A673 (cell line): ENCODE results near the gene GPX4. TPM values are rescaled to one million over a fixed set of nuclear protein-coding genes. Genes with fewer than 3 reads are reported as not detected.
A peak's percentile ranks its signal among the peaks of the same experiment; 100 is the strongest.

Source experiments
- BruUV-seq: library from RNA; stranded (reverse); fragments of 400-500 nt; replicated peaks from 2 replicates; lab custom pipeline; 2021; lab: Mats Ljungman, UMichigan
- CTCF ChIA-PET: fragments of 300-600 bp; sonication (Branson Sonifier 250); formaldehyde crosslinking; loops from one replicate; lab custom pipeline; 2022; ENCODE audit warnings: antibody characterized with exemption; lab: Charles Lee
- POLR2A ChIA-PET: fragments of 300-600 bp; sonication (Branson Sonifier 250); formaldehyde crosslinking; loops from one replicate; lab custom pipeline; 2022; ENCODE audit warnings: antibody characterized with exemption; ENCODE audit not compliant: low non-redundant PET; lab: Charles Lee
- DNase-seq: peaks from one replicate; pipeline ENCODE4 v3.0.0-alpha.2; 2015; ENCODE audit warnings: low spot score
- H3K27ac ChIP-seq: fragments of 200-600 bp; sonication (generic); 2 replicates; pipeline ENCODE4 v1.5.1; 2016; ENCODE audit warnings: mixed run types, low read depth, mild to moderate bottlenecking, mixed read lengths, antibody characterized with exemption, low read length; ENCODE audit not compliant: poor library complexity, severe bottlenecking
- H3K27me3 ChIP-seq: fragments of 200-600 bp; sonication (generic); replicated peaks from 2 replicates; pipeline ENCODE4 v1.6.1; 2017; ENCODE audit warnings: mixed run types, low read depth, mild to moderate bottlenecking, mixed read lengths, antibody characterized with exemption, low read length; ENCODE audit not compliant: insufficient read depth, poor library complexity
- H3K36me3 ChIP-seq: fragments of 200-600 bp; sonication (generic); 2 replicates; pipeline ENCODE4 v1.6.1; 2016; ENCODE audit warnings: mixed run types, mild to moderate bottlenecking, mixed read lengths, antibody characterized with exemption, low read length; ENCODE audit not compliant: insufficient read depth, poor library complexity, severe bottlenecking
- H3K4me1 ChIP-seq: fragments of 200-600 bp; sonication (generic); 2 replicates; pipeline ENCODE4 v1.6.1; 2017; ENCODE audit warnings: mixed run types, mild to moderate bottlenecking, mixed read lengths, antibody characterized with exemption, low read length; ENCODE audit not compliant: insufficient read depth, poor library complexity, severe bottlenecking
- H3K4me3 ChIP-seq: fragments of 200-600 bp; sonication (generic); 2 replicates; pipeline ENCODE4 v1.5.1; 2016; ENCODE audit warnings: low read depth, mixed run types, mild to moderate bottlenecking, mixed read lengths, low read length; ENCODE audit not compliant: poor library complexity, severe bottlenecking
- H3K9me3 ChIP-seq: fragments of 200-600 bp; sonication (generic); 2 replicates; pipeline ENCODE4 v1.6.1; 2016; ENCODE audit warnings: mixed run types, low read depth, mild to moderate bottlenecking, mixed read lengths, antibody characterized with exemption, low read length; ENCODE audit not compliant: poor library complexity, severe bottlenecking
- EZH2 ChIP-seq: fragments of 200-600 bp; sonication (generic); IDR thresholded peaks from 2 replicates; pipeline ENCODE4 v1.6.1; 2017; ENCODE audit warnings: borderline replicate concordance, low read depth, mild to moderate bottlenecking, mixed read lengths, antibody characterized with exemption, low read length; ENCODE audit not compliant: poor library complexity, severe bottlenecking
- intact Hi-C: fragments of 100-400 bp; cut with micrococcal nuclease; formaldehyde crosslinking; loops from one replicate; pipeline ENCODE4 v1.10.0; 2022; ENCODE audit not compliant: unreplicated experiment
- total RNA-seq: library from RNA; stranded (reverse); gene quantifications from 2 replicates; pipeline ENCODE4 v1.2.3, GENCODE V29; 2021
- TF ChIP-seq, protein P1 (sequence below): fragments of 300-800, 200-600 bp; sonication (generic); conservative IDR thresholded peaks from 2 replicates; pipeline ENCODE4 v1.5.1; 2017; ENCODE audit warnings: low read depth, mild to moderate bottlenecking, antibody characterized with exemption, low read length, moderate library complexity, mixed read lengths

Gene GPX4
- total RNA-seq, 1 experiment from 2014 or later = 368 TPM

- no peak for DNase-seq
- Histone ChIP-seq H3K4me1 (peaks cover 13% of the 10 kb centered on the region), H3K27ac (no peak overlapping the region), H3K9me3 (no peaks in the 10 kb centered on the region), H3K27me3 (no peaks in the 10 kb centered on the region), H3K4me3 (no peak overlapping the region), H3K36me3 (peaks cover 52% of the 10 kb centered on the region)
- TF ChIP-seq, protein P1, sequence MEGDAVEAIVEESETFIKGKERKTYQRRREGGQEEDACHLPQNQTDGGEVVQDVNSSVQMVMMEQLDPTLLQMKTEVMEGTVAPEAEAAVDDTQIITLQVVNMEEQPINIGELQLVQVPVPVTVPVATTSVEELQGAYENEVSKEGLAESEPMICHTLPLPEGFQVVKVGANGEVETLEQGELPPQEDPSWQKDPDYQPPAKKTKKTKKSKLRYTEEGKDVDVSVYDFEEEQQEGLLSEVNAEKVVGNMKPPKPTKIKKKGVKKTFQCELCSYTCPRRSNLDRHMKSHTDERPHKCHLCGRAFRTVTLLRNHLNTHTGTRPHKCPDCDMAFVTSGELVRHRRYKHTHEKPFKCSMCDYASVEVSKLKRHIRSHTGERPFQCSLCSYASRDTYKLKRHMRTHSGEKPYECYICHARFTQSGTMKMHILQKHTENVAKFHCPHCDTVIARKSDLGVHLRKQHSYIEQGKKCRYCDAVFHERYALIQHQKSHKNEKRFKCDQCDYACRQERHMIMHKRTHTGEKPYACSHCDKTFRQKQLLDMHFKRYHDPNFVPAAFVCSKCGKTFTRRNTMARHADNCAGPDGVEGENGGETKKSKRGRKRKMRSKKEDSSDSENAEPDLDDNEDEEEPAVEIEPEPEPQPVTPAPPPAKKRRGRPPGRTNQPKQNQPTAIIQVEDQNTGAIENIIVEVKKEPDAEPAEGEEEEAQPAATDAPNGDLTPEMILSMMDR = no peak
- TF ChIP-seq EZH2 = no peak
- ChIA-PET CTCF (no interaction called here), POLR2A (no interaction called here)
- no TSS peak for BruUV-seq
- intact Hi-C loops = no loop called here
Measured at GRCh38 chr19:1091544-1092175, 12.1 kb upstream of the GPX4 start.

GRCh38 chr19:1093330-1093729 is 10.5 kb upstream of the GPX4 start:
- peaks cover 13% of the 10 kb centered on the region for H3K4me1 ChIP-seq
- peaks cover 44% of the 10 kb centered on the region for H3K36me3 ChIP-seq
- ChIA-PET POLR2A (interaction anchor here (0.6 kb wide), 1 partner anchor 16 kb away, joined by 4 read pairs; no protein-coding TSS in a partner anchor), CTCF (no interaction called here)
- DNase-seq = no peak
- no TSS peak for BruUV-seq
- no peaks in the 10 kb centered on the region for H3K9me3 ChIP-seq
- no peaks in the 10 kb centered on the region for H3K27me3 ChIP-seq
- peak overlapping the region; percentile 87 for H3K27ac ChIP-seq
- intact Hi-C loops = no loop called here
- H3K4me3 ChIP-seq = peak overlapping the region; percentile 99
- no peak for TF ChIP-seq EZH2
- TF ChIP-seq, protein P1 = no peak

- BruUV-seq = no TSS peak
- no peak for TF ChIP-seq EZH2
- TF ChIP-seq, protein P1 = no peak
- peaks cover 37% of the 10 kb centered on the region for H3K36me3 ChIP-seq
- no peaks in the 10 kb centered on the region for H3K9me3 ChIP-seq
- H3K27me3 ChIP-seq = no peaks in the 10 kb centered on the region
- H3K27ac ChIP-seq = peak overlapping the region; percentile 87
- peaks cover 13% of the 10 kb centered on the region for H3K4me1 ChIP-seq
- ChIA-PET POLR2A (interaction anchor here (0.6 to 0.7 kb wide), 2 partner anchors 15 to 39 kb away, joined by 4 to 6 read pairs; no protein-coding TSS in a partner anchor), CTCF (no interaction called here)
- intact Hi-C loops = no loop called here
- no peak for DNase-seq
- H3K4me3 ChIP-seq = peak overlapping the region; percentile 99
Measured at GRCh38 chr19:1093811-1094553, 9.8 kb upstream of the GPX4 start.
